ENCODE measurements around the gene SGMS1. TPM values are rescaled to one million over a fixed set of nuclear protein-coding genes. Genes with fewer than 3 reads are reported as not detected.
"Not testable (repeated sequence)": the region's sequence is repeated elsewhere in the genome, so short reads cannot be mapped to it uniquely, and the experiment has no call there.

The SGMS1 gene
- total RNA-seq, 2 donors from 2014 or later: 32.5 to 35.9 TPM

- H3K9me3 ChIP-seq: no peaks in the 10 kb centered on the region
- no peak overlapping the region for H3K27ac ChIP-seq
Observed at GRCh38 chr10:50501924-50502452, 121.8 kb downstream of the SGMS1 start.

GRCh38 chr10:50501478-50501877 lies 122.3 kb downstream of the SGMS1 start:
- H3K4me1 ChIP-seq: peaks cover 0 to 36% of the 10 kb centered on the region in 2 donors
- H3K36me3 ChIP-seq: no peaks in the 10 kb centered on the region
- no peak overlapping the region for H3K4me3 ChIP-seq
- no peaks in the 10 kb centered on the region for H3K27me3 ChIP-seq
- no peaks in the 10 kb centered on the region for H3K9me3 ChIP-seq
- H3K27ac ChIP-seq: no peak overlapping the region
- no peak for DNase-seq (ENCODE audit: low spot score)
- no peak for TF ChIP-seq CTCF (IDR thresholded peaks at IDR 0.05)

More at GRCh38 chr10:50501924-50502452, 121.8 kb downstream of the SGMS1 start:
- no peaks in the 10 kb centered on the region for H3K27me3 ChIP-seq
- H3K4me1 ChIP-seq: peaks cover 0 to 36% of the 10 kb centered on the region in 2 donors
- no peak for TF ChIP-seq CTCF (IDR thresholded peaks at IDR 0.05)
- H3K36me3 ChIP-seq: no peaks in the 10 kb centered on the region
- no peak for DNase-seq (ENCODE audit: low spot score)
- no peak overlapping the region for H3K4me3 ChIP-seq

GRCh38 chr10:50498465-50498864 lies 125.3 kb downstream of the SGMS1 start:
- H3K27ac ChIP-seq: peak overlapping the region; percentile 15 to 71
- no peak for DNase-seq (ENCODE audit: low spot score)

GRCh38 chr10:50497758-50498157 lies 126.0 kb downstream of the SGMS1 start:
- Histone ChIP-seq H3K4me3 (no peak overlapping the region), H3K27me3 (no peaks in the 10 kb centered on the region), H3K27ac (peak overlapping the region; percentile 15 to 71), H3K9me3 (no peaks in the 10 kb centered on the region), H3K36me3 (no peaks in the 10 kb centered on the region), H3K4me1 (peaks cover 0 to 24% of the 10 kb centered on the region in 2 donors)
- DNase-seq (ENCODE audit: low spot score): no peak
- TF ChIP-seq CTCF (IDR thresholded peaks at IDR 0.05): no peak

More at GRCh38 chr10:50498465-50498864, 125.3 kb downstream of the SGMS1 start:
- TF ChIP-seq CTCF (IDR thresholded peaks at IDR 0.05): no peak
- H3K36me3 ChIP-seq: no peaks in the 10 kb centered on the region
- no peaks in the 10 kb centered on the region for H3K27me3 ChIP-seq
- H3K9me3 ChIP-seq: no peaks in the 10 kb centered on the region
- H3K4me3 ChIP-seq: no peak overlapping the region
- peaks cover 0 to 29% of the 10 kb centered on the region in 2 donors for H3K4me1 ChIP-seq

- no peak overlapping the region for H3K27ac ChIP-seq
- no peak overlapping the region for H3K4me3 ChIP-seq
- H3K4me1 ChIP-seq: peaks cover 0 to 15% of the 10 kb centered on the region in 2 donors
- no peak for TF ChIP-seq CTCF (IDR thresholded peaks at IDR 0.05)
- no peaks in the 10 kb centered on the region for H3K9me3 ChIP-seq
- no peaks in the 10 kb centered on the region for H3K27me3 ChIP-seq
- no peak for DNase-seq (ENCODE audit: low spot score)
- no peaks in the 10 kb centered on the region for H3K36me3 ChIP-seq
Observed at GRCh38 chr10:50496228-50496627, 127.5 kb downstream of the SGMS1 start.

- TF ChIP-seq CTCF (IDR thresholded peaks at IDR 0.05): no peak
- Histone ChIP-seq H3K9me3 (no peaks in the 10 kb centered on the region), H3K4me1 (peaks cover 0 to 12% of the 10 kb centered on the region in 2 donors), H3K4me3 (no peak overlapping the region), H3K36me3 (no peaks in the 10 kb centered on the region), H3K27ac (no peak overlapping the region), H3K27me3 (no peaks in the 10 kb centered on the region)
- DNase-seq (ENCODE audit: low spot score): no peak
Observed at GRCh38 chr10:50490241-50490640, 133.5 kb downstream of the SGMS1 start.

- not testable (repeated sequence) for H3K36me3 ChIP-seq; H3K27me3 ChIP-seq; H3K4me3 ChIP-seq; H3K27ac ChIP-seq; DNase-seq (ENCODE audit: low spot score)
- Histone ChIP-seq H3K4me1 (peaks cover 0 to 12% of the 10 kb centered on the region in 2 donors), H3K9me3 (peaks cover 0 to 12% of the 10 kb centered on the region in 2 donors)
Observed at GRCh38 chr10:50484550-50484949, 139.2 kb downstream of the SGMS1 start.

All from right atrium auricular region (tissue), 2 donors.